ENCODE data around the gene PCDHGA9.
"Not testable (repeated sequence)": the region's sequence is repeated elsewhere in the genome, so short reads cannot be mapped to it uniquely, and the experiment has no call there.

The PCDHGA9 gene

DNA sequence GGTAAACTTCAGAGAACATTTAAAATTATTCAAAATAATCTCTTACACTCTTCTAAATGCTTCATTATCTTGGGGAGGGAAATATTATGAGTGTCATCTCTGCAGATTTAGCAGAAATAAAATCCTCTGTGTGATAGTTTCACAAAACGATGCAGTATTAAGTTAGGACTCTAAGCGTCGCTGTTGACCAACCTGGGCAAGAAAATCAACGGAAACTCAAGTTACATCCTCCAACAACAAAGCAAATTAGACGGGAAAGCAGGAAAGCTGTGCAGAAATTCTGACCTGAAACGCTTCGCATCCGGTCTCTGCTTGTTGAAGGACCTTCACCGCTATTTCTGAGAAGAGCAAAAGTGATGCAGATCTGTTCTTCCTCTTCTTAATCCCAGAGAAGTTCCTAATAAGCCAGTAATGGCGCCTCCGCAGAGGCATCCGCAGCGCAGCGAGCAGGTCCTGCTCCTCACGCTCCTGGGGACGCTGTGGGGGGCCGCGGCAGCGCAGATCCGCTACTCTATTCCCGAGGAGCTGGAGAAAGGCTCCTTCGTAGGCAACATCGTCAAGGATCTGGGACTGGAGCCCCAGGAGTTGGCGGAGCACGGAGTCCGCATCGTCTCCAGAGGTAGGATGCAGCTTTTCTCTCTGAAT lies 28.8 kb upstream of the PCDHGA9 start, which contains the start of gene PCDHGA6:
PCDHGA6 (plus strand) TSS at position 219 of the 645 bp plus-strand sequence; CDS start at position 412, 193 bp downstream.
- Mint-ChIP-seq H3K4me3 (no peak within 1 kb of the TSS), H3K36me3 (peaks cover 16% of the 10 kb centered on the region)

DNA sequence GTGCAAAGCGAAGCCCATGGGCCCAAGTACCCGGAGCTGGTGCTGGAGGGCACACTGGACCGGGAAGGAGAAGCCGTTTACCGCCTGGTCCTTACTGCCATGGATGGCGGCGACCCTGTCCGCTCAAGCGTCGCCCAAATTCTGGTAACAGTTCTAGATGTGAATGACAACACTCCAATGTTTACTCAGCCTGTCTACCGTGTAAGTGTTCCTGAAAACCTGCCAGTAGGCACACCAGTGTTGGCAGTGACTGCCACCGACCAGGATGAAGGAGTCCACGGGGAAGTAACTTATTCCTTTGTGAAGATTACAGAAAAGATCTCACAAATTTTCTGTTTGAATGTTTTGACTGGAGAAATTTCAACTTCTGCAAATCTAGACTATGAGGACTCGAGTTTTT lies 28.0 kb upstream of the PCDHGA9 start:
- H3K4me3 Mint-ChIP-seq = no peak overlapping the region
- peaks cover 16% of the 10 kb centered on the region for H3K36me3 Mint-ChIP-seq

More for the DNA sequence above, 28.8 kb upstream of the PCDHGA9 start, which contains the start of gene PCDHGA6:
- Mint-ChIP-seq H3K4me1 (peaks cover 6% of the 10 kb centered on the region), H3K27ac (no peak within 1 kb of the TSS), H3K9me3 (peaks cover 3% of the 10 kb centered on the region), H3K27me3 (peaks cover 19% of the 10 kb centered on the region)
- ATAC-seq = no peak

DNA sequence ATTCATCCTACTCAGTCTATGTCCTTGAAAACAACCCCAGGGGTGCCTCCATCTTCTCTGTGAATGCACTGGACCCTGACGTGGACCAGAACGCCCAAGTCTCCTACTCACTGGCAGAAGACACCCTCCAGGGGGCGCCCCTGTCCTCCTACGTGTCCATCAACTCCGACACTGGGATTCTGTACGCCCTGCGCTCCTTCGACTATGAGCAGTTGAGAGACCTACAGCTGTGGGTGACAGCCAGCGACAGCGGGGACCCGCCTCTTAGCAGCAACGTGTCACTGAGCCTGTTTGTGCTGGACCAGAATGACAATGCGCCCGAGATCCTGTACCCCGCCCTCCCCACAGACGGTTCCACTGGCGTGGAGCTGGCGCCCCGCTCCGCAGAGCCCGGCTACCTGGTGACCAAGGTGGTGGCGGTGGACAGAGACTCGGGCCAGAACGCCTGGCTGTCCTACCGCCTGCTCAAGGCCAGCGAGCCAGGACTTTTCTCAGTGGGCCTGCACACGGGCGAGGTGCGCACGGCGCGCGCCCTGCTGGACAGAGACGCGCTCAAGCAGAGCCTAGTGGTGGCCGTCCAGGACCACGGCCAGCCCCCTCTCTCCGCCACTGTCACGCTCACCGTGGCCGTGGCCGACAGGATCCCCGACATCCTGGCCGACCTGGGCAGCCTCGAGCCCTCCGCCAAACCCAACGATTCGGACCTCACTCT lies 27.0 kb upstream of the PCDHGA9 start:
- not testable (repeated sequence) for H3K4me1 Mint-ChIP-seq, ATAC-seq, H3K27ac Mint-ChIP-seq, H3K27me3 Mint-ChIP-seq, H3K9me3 Mint-ChIP-seq, H3K4me3 Mint-ChIP-seq
- H3K36me3 Mint-ChIP-seq = peaks cover 11% of the 10 kb centered on the region

More for the DNA sequence above, 28.0 kb upstream of the PCDHGA9 start:
- no peak for ATAC-seq
- H3K27ac Mint-ChIP-seq = no peak overlapping the region
- peaks cover 6% of the 10 kb centered on the region for H3K4me1 Mint-ChIP-seq
- peaks cover 19% of the 10 kb centered on the region for H3K27me3 Mint-ChIP-seq
- H3K9me3 Mint-ChIP-seq = peaks cover 3% of the 10 kb centered on the region

- H3K4me1 Mint-ChIP-seq = peaks cover 4% of the 10 kb centered on the region
- H3K36me3 Mint-ChIP-seq = peaks cover 5% of the 10 kb centered on the region
- H3K27me3 Mint-ChIP-seq = peaks cover 44% of the 10 kb centered on the region
- H3K4me3 Mint-ChIP-seq = peak within 1 kb of the TSS; percentile 76
- ATAC-seq = no peak
- no peaks in the 10 kb centered on the region for H3K9me3 Mint-ChIP-seq
- peak within 1 kb of the TSS; percentile 70 for H3K27ac Mint-ChIP-seq
These were observed 19.9 kb upstream of the PCDHGA9 start, which contains the start of gene PCDHGA7 for GRCh38 chr5:141382469-141383294. PCDHGA7 (plus strand) TSS chr5:141382742; CDS start chr5:141382900, 158 bp downstream.

GRCh38 chr5:141383345-141383744 lies 19.2 kb upstream of the PCDHGA9 start:
- Mint-ChIP-seq H3K9me3 (peaks cover under 1% of the 10 kb centered on the region), H3K4me1 (peaks cover 4% of the 10 kb centered on the region), H3K27me3 (peaks cover 47% of the 10 kb centered on the region), H3K36me3 (peaks cover 5% of the 10 kb centered on the region), H3K4me3 (no peak overlapping the region), H3K27ac (peak overlapping the region; percentile 70)
- ATAC-seq = no peak

- peaks cover 60% of the 10 kb centered on the region for H3K27me3 Mint-ChIP-seq
These were observed 17.9 kb upstream of the PCDHGA9 start for GRCh38 chr5:141384471-141385267.

DNA sequence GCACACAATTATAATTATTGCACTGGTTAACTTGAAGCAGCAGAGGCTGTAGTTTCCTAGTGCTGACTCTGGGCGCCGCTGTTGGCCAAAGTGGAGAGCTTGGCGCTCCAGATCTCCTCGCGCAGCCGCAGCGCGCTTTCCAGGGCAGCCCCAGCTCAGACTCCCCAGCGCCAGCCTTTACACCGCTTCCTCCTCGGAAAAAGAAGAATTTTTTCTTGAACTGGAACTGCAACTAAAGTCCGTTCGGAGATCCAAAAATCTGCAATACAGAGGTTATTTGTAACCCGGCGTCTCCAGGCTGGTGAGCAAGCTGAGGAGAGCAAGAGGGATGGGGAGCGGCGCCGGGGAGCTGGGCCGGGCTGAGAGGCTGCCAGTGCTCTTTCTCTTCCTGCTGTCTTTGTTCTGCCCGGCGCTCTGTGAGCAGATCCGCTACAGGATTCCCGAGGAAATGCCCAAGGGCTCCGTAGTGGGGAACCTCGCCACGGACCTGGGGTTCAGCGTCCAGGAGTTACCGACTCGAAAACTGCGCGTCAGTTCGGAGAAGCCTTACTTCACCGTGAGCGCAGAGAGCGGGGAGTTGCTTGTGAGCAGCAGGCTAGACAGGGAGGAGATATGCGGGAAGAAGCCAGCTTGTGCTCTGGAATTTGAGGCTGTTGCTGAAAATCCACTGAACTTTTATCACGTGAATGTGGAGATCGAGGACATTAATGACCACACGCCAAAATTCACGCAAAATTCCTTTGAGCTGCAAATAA lies 14.8 kb upstream of the PCDHGA9 start, which contains the start of gene PCDHGB4:
PCDHGB4 (plus strand) TSS at position 142 of the 755 bp plus-strand sequence; CDS start at position 329, 187 bp downstream.
- peaks cover 15% of the 10 kb centered on the region for H3K9me3 Mint-ChIP-seq
- H3K36me3 Mint-ChIP-seq = peaks cover 10% of the 10 kb centered on the region
- peak within 1 kb of the TSS; percentile 42 for H3K4me3 Mint-ChIP-seq
- ATAC-seq, H3K4me1 Mint-ChIP-seq, H3K27ac Mint-ChIP-seq: not testable (repeated sequence)
- H3K27me3 Mint-ChIP-seq = peaks cover 77% of the 10 kb centered on the region

More at GRCh38 chr5:141384471-141385267, 17.9 kb upstream of the PCDHGA9 start:
- no peak overlapping the region for H3K27ac Mint-ChIP-seq
- H3K4me3 Mint-ChIP-seq = no peak overlapping the region
- H3K9me3 Mint-ChIP-seq = peaks cover 6% of the 10 kb centered on the region
- ATAC-seq = no peak
- H3K36me3 Mint-ChIP-seq = peaks cover 5% of the 10 kb centered on the region
- H3K4me1 Mint-ChIP-seq = peaks cover 4% of the 10 kb centered on the region

GRCh38 chr5:141388661-141389060 lies 13.9 kb upstream of the PCDHGA9 start:
- Mint-ChIP-seq H3K9me3 (peaks cover 15% of the 10 kb centered on the region), H3K27me3 (peaks cover 76% of the 10 kb centered on the region), H3K4me1 (no peaks in the 10 kb centered on the region), H3K27ac (no peak overlapping the region), H3K4me3 (no peak overlapping the region), H3K36me3 (peaks cover 6% of the 10 kb centered on the region)
- no peak for ATAC-seq

DNA sequence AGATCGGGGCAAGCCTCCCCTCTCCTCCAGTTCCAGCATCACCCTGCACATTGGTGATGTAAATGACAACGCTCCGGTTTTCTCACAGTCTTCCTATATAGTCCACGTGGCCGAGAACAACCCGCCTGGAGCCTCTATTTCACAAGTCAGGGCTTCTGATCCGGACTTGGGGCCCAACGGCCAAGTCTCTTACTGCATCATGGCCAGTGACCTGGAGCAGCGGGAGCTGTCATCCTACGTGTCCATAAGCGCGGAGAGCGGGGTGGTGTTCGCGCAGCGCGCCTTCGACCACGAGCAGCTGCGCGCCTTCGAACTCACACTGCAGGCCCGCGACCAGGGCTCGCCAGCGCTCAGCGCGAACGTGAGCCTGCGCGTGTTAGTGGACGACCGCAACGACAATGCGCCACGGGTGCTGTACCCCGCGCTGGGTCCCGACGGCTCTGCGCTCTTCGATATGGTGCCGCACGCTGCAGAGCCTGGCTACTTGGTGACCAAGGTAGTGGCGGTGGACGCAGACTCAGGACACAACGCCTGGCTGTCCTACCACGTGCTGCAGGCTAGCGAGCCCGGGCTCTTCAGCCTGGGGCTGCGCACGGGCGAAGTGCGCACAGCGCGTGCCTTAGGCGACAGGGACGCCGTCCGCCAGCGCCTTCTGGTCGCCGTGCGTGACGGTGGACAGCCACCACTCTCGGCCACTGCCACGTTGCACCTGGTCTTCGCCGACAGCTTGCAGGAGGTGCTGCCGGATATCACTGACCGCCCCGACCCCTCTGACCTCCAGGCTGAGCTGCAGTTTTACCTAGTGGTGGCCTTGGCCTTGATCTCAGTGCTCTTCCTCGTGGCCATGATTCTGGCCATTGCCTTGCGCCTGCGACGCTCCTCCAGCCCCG lies 13.2 kb upstream of the PCDHGA9 start:
- no peak for ATAC-seq
- H3K4me3 Mint-ChIP-seq = no peak overlapping the region
- peaks cover 11% of the 10 kb centered on the region for H3K36me3 Mint-ChIP-seq
- no peak overlapping the region for H3K27ac Mint-ChIP-seq
- peaks cover 82% of the 10 kb centered on the region for H3K27me3 Mint-ChIP-seq
- no peaks in the 10 kb centered on the region for H3K4me1 Mint-ChIP-seq
- H3K9me3 Mint-ChIP-seq = peaks cover 19% of the 10 kb centered on the region

DNA sequence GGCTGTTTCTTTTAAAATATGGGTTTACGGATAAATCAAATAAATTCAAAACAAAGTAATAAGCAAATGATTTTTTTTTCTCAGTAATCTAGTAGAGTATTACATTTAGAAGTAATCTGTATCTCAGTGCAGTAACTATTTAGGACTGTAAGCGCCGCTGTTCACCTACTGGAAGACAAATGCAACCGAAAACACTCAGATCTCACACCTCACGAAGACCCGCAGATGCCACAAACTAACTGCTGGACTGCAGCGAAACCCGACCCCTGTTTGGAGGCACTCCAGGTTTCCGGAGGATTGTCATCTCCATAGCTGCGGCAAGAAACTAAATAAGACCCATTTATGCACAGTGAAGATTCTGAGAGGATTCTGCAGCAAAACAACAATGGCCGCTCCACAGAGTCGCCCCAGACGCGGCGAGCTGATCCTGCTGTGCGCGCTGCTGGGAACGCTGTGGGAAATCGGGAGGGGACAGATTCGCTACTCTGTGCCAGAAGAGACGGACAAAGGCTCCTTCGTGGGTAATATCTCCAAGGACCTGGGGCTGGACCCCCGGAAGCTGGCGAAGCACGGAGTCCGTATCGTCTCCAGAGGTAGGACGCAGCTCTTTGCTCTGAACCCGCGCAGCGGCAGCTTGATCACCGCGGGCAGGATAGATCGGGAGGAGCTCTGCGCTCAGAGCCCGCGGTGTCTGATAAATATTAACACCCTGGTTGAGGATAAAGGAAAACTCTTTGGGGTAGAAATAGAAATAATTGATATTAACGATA lies 10.0 kb upstream of the PCDHGA9 start, which contains the start of gene PCDHGA8:
PCDHGA8 (plus strand) TSS at position 205 of the 770 bp plus-strand sequence; CDS start at position 386, 181 bp downstream.
- H3K36me3 Mint-ChIP-seq = peaks cover 11% of the 10 kb centered on the region
- no peak for ATAC-seq
- peaks cover 83% of the 10 kb centered on the region for H3K27me3 Mint-ChIP-seq
- H3K4me1 Mint-ChIP-seq = no peaks in the 10 kb centered on the region
- H3K9me3 Mint-ChIP-seq = peaks cover 19% of the 10 kb centered on the region
- H3K4me3 Mint-ChIP-seq = no peak within 1 kb of the TSS
- no peak within 1 kb of the TSS for H3K27ac Mint-ChIP-seq

DNA sequence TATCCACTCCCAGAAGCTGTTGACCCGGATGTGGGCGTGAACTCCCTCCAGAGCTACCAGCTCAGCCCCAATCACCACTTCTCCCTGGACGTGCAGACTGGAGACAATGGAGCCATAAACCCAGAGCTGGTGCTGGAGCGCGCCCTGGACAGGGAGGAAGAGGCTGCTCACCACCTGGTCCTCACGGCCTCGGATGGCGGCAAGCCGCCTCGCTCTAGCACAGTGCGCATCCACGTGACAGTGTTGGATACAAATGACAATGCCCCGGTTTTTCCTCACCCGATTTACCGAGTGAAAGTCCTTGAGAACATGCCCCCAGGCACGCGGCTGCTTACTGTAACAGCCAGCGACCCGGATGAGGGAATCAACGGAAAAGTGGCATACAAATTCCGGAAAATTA lies 9.3 kb upstream of the PCDHGA9 start:
- Mint-ChIP-seq H3K27me3 (peaks cover 80% of the 10 kb centered on the region), H3K4me1 (no peaks in the 10 kb centered on the region), H3K9me3 (peaks cover 19% of the 10 kb centered on the region), H3K27ac (no peak overlapping the region), H3K4me3 (no peak overlapping the region), H3K36me3 (peaks cover 11% of the 10 kb centered on the region)
- ATAC-seq = no peak

DNA sequence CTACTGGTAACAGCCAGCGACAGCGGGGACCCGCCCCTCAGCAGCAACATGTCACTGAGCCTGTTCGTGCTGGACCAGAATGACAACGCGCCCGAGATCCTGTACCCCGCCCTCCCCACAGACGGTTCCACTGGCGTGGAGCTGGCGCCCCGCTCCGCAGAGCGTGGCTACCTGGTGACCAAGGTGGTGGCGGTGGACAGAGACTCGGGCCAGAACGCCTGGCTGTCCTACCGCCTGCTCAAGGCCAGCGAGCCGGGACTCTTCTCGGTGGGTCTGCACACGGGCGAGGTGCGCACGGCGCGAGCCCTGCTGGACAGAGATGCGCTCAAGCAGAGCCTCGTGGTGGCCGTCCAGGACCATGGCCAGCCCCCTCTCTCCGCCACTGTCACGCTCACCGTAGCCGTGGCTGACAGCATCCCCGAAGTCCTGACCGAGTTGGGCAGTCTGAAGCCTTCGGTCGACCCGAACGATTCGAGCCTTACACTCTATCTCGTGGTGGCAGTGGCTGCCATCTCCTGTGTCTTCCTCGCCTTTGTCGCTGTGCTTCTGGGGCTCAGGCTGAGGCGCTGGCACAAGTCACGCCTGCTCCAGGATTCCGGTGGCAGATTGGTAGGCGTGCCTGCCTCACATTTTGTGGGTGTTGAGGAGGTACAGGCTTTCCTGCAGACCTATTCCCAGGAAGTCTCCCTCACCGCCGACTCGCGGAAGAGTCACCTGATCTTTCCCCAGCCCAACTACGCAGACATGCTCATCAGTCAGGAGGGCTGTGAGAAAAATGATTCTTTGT lies 8.0 kb upstream of the PCDHGA9 start:
- not testable (repeated sequence) for ATAC-seq, H3K27ac Mint-ChIP-seq, H3K4me1 Mint-ChIP-seq, H3K4me3 Mint-ChIP-seq
- Mint-ChIP-seq H3K27me3 (peaks cover 79% of the 10 kb centered on the region), H3K9me3 (peaks cover 13% of the 10 kb centered on the region), H3K36me3 (peaks cover 11% of the 10 kb centered on the region)

Measured in stimulated activated memory B cell treated with anti-CD40 and anti-IgM and Interleukin-4, amounts not matched to agents 10 μg/mL and 1 μg/mL and 100 μg/mL, for 72 hours (primary cell).